Thyroid gland (tissue), 4 donors: ENCODE data around the gene DAPL1. TPM values are rescaled to one million over a fixed set of nuclear protein-coding genes. Genes with fewer than 3 reads are reported as not detected.

Source experiments
- DNase-seq, 2 donors: peaks; one replicate each; pipeline ENCODE4 v3.0.0-alpha.2; 2019
- H3K27ac ChIP-seq, 3 donors: fragments of 200-600 bp; sonication (generic); 1 replicate in 2 of 3; 2 replicates in 1 of 3; pipeline ENCODE4 v1.5.1; 2016 to 2019; ENCODE audit warnings: mild to moderate bottlenecking in 1 of 3, moderate library complexity in 1 of 3
- H3K27me3 ChIP-seq: fragments of 200-600 bp; sonication (generic); one replicate; pipeline ENCODE4 v1.5.1; 2019
- H3K36me3 ChIP-seq, 2 donors: fragments of 200-600 bp; sonication (generic); one replicate each; pipeline ENCODE4 v1.5.1; 2016 to 2019
- H3K4me1 ChIP-seq, 2 donors: fragments of 200-600 bp; sonication (generic); one replicate each; pipeline ENCODE4 v1.5.1; 2017 to 2019
- H3K4me3 ChIP-seq, 3 donors: fragments of 200-600 bp; sonication (generic); replicated peaks in 1 of 3; 1 replicate in 2 of 3; 2 replicates in 1 of 3; pipeline ENCODE4 v1.5.1; 2016; ENCODE audit warnings: mild to moderate bottlenecking in 1 of 3
- H3K9me3 ChIP-seq: fragments of 200-600 bp; sonication (generic); one replicate; pipeline ENCODE4 v1.5.1; 2017
- POLR2A ChIP-seq, 2 donors: fragments of 450-650 bp; IDR thresholded peaks; one replicate each; pipeline ENCODE4 v1.6.1; 2017; ENCODE audit warnings: antibody characterized with exemption in 2 of 2, mild to moderate bottlenecking in 2 of 2, moderate library complexity in 1 of 2
- WGBS, 2 donors: methylation state at CpG; one replicate each; pipeline ENCODE4 v1.1.5; 2017; 5-methylcytosine and 5-hydroxymethylcytosine counted together
- intact Hi-C: fragments of 100-400 bp; cut with DNase I; formaldehyde crosslinking; loops from one replicate; pipeline ENCODE4 v1.15.1; 2023
- total RNA-seq, 4 donors: library from RNA; depleted of rRNA; stranded (reverse); fragments of >200 nt; gene quantifications; one replicate each; pipeline ENCODE4 v1.2.3, GENCODE V29; 2016
- TF ChIP-seq, protein P1 (sequence below), 6 experiments: fragments of 200-600 bp in 3 of 6; fragments of 450-650 bp in 3 of 6; sonication (generic) in 3 of 6; IDR thresholded peaks; one replicate each; pipeline ENCODE4 v1.5.1; 2016 to 2019; ENCODE audit warnings: antibody characterized with exemption in 6 of 6, mild to moderate bottlenecking in 2 of 6, inconsistent platforms in 1 of 6, moderate library complexity in 1 of 6

DAPL1 gene
- total RNA-seq, 4 donors from 2014 or later = 12.3 to 68.9 (median 28.1) TPM

- no peak overlapping the region for H3K4me3 ChIP-seq
- intact Hi-C loops = no loop called here
- H3K36me3 ChIP-seq = no peaks in the 10 kb centered on the region
- no peaks in the 10 kb centered on the region for H3K27me3 ChIP-seq
- no peak overlapping the region for H3K27ac ChIP-seq
- TF ChIP-seq POLR2A (IDR thresholded peaks at IDR 0.05) = no peak
- TF ChIP-seq, protein P1, sequence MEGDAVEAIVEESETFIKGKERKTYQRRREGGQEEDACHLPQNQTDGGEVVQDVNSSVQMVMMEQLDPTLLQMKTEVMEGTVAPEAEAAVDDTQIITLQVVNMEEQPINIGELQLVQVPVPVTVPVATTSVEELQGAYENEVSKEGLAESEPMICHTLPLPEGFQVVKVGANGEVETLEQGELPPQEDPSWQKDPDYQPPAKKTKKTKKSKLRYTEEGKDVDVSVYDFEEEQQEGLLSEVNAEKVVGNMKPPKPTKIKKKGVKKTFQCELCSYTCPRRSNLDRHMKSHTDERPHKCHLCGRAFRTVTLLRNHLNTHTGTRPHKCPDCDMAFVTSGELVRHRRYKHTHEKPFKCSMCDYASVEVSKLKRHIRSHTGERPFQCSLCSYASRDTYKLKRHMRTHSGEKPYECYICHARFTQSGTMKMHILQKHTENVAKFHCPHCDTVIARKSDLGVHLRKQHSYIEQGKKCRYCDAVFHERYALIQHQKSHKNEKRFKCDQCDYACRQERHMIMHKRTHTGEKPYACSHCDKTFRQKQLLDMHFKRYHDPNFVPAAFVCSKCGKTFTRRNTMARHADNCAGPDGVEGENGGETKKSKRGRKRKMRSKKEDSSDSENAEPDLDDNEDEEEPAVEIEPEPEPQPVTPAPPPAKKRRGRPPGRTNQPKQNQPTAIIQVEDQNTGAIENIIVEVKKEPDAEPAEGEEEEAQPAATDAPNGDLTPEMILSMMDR (IDR thresholded peaks at IDR 0.05) = no peak
- no peaks in the 10 kb centered on the region for H3K9me3 ChIP-seq
- H3K4me1 ChIP-seq = peaks cover 0 to 4% of the 10 kb centered on the region in 2 donors
- DNase-seq = no peak
Measured at GRCh38 chr2:158766524-158766923, 28.6 kb upstream of the DAPL1 start.

DNA sequence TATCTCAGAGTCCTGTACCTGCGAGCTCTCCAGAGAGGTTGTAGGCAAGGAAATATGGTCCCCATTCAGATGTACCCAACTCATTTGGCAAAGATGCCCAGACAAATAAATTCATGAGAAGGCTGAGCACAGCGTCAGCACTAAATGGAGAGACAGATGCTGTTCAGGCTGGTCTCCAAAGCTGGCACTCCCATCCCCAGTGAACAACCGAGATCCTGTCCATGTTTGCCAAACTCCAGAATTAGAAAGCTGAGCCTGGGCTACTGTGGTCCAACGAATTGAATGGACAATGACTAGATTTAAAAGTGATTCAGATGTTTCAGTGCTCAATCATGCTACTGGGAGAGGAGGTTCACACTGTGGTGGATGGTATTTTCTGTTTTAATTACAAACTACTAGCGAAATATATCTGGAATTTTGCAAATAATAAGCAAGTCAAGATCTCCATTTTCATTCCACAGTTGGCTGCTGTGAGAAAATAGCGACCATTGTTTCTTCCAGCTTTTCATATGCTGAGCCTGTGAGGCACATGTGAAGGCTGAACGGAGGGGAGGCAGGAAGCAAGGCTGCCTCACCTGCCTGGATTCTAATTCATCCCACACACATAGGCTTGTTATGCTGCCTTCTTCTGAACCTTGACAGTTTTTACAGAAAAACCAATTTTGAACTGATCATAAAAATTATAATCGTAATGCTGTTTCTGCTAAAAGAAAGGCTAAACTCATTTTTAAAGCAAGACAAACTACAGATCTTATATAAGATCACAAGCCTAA, 22.6 kb upstream of the DAPL1 start:
- Histone ChIP-seq H3K9me3 (no peaks in the 10 kb centered on the region), H3K4me1 (no peaks in the 10 kb centered on the region), H3K36me3 (no peaks in the 10 kb centered on the region), H3K4me3 (no peak overlapping the region), H3K27ac (no peak overlapping the region), H3K27me3 (no peaks in the 10 kb centered on the region)
- intact Hi-C loops = no loop called here
- TF ChIP-seq POLR2A (IDR thresholded peaks at IDR 0.05) = no peak
- TF ChIP-seq, protein P1 (IDR thresholded peaks at IDR 0.05) = no peak
- no peak for DNase-seq
- 84 to 94% methylated on average over 8 of the region's 8 CpGs for WGBS, 2 donors

GRCh38 chr2:158773121-158773520, 22.0 kb upstream of the DAPL1 start:
- 52 to 85% methylated on average over 1 of the region's 1 CpG for WGBS, 2 donors

DNA sequence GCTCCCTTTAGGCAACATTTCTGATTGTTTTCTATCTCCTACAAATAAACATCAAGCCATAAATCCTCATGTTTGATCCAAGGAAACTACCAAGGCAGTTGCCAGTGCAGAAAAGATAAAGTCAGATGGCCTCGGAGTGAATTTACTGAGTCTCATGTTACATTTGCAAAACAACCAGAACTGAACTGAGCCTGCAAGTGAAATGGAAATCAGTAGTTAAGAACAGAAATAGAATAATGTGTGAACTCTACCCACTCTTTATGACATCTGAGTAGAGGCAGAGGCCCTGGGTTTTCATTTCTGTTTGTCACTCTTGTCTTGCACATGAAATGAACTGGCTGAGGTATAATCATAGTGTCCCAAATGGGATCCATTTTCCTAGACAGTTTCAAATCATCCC, 20.4 kb upstream of the DAPL1 start:
- Histone ChIP-seq H3K9me3 (no peaks in the 10 kb centered on the region), H3K4me1 (no peaks in the 10 kb centered on the region), H3K4me3 (no peak overlapping the region), H3K36me3 (no peaks in the 10 kb centered on the region), H3K27me3 (no peaks in the 10 kb centered on the region), H3K27ac (no peak overlapping the region)
- no peak for TF ChIP-seq POLR2A (IDR thresholded peaks at IDR 0.05)
- TF ChIP-seq, protein P1 (IDR thresholded peaks at IDR 0.05) = no peak
- WGBS, 2 donors = 64 to 74% methylated on average over 1 of the region's 1 CpG
- intact Hi-C loops = no loop called here
- no peak for DNase-seq

More at GRCh38 chr2:158773121-158773520, 22.0 kb upstream of the DAPL1 start:
- Histone ChIP-seq H3K9me3 (no peaks in the 10 kb centered on the region), H3K27me3 (no peaks in the 10 kb centered on the region), H3K27ac (no peak overlapping the region), H3K4me3 (no peak overlapping the region), H3K4me1 (no peaks in the 10 kb centered on the region), H3K36me3 (no peaks in the 10 kb centered on the region)
- TF ChIP-seq POLR2A (IDR thresholded peaks at IDR 0.05) = no peak
- TF ChIP-seq, protein P1 (IDR thresholded peaks at IDR 0.05) = no peak
- peak in 1 of 2 donors; percentile 42 for DNase-seq
- intact Hi-C loops = no loop called here

DNA sequence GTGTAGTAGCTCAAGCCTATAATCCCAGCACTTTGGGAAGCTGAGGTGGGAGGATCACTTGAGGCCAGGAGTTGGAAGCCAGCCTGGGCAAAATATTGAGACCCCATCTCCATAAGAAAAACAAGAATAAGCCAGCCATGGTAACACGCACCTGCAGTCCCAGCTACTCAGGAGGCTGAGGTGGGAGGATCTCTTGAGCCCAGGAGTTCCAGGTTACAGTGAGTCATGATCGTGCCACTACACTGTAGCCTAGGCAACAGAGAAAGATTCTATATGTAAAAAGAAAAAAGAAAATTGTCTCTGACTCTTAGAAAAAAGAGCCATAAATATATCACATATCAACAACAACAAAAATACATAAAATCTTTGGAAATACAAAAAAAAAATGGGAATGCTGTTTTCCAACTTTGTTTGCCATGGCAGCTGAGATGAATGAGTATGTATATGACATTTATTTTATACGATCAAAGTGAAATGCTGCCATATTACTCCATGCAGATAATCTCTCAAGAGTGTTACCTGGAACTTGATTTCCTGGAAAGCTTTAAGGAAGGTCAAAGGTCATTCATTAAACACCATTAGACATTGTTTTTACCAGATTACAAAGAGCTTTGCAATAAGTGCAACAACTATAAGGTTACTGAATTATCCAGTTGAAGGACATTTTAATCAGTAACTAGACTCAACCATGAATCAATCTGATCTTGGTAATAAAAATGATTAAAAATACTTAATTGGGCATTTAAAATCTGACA, 19.7 kb upstream of the DAPL1 start:
- Histone ChIP-seq H3K36me3 (no peaks in the 10 kb centered on the region), H3K4me1 (no peaks in the 10 kb centered on the region), H3K27ac (no peak overlapping the region), H3K27me3 (no peaks in the 10 kb centered on the region), H3K9me3 (no peaks in the 10 kb centered on the region), H3K4me3 (no peak overlapping the region)
- intact Hi-C loops = no loop called here
- no peak for DNase-seq
- TF ChIP-seq POLR2A (IDR thresholded peaks at IDR 0.05) = no peak
- TF ChIP-seq, protein P1 (IDR thresholded peaks at IDR 0.05) = no peak
- 94 to 97% methylated on average over 3 of the region's 3 CpGs for WGBS, 2 donors
